DMS79 (cell line): ENCODE data around the gene L3MBTL4.
"Not testable (repeated sequence)": the region's sequence is repeated elsewhere in the genome, so short reads cannot be mapped to it uniquely, and the experiment has no call there.

Experiments
- DNase-seq: peaks from one replicate; lab custom pipeline; 2025; lab: John Stamatoyannopoulos, UW

L3MBTL4 gene

GRCh38 chr18:6106091-6106685 lies 308.5 kb downstream of the L3MBTL4 start:
- no peak for DNase-seq

- no peak for DNase-seq
Observed at GRCh38 chr18:6103741-6104140, 311.0 kb downstream of the L3MBTL4 start.

- DNase-seq = no peak
Observed at GRCh38 chr18:6096730-6097129, 318.0 kb downstream of the L3MBTL4 start.

GRCh38 chr18:6088432-6088831 lies 326.3 kb downstream of the L3MBTL4 start:
- no peak for DNase-seq

- no peak for DNase-seq
Observed at GRCh38 chr18:6086731-6087130, 328.0 kb downstream of the L3MBTL4 start.

GRCh38 chr18:6079406-6079805 lies 335.3 kb downstream of the L3MBTL4 start:
- DNase-seq = no peak

- no peak for DNase-seq
Observed at GRCh38 chr18:6078877-6079276, 335.8 kb downstream of the L3MBTL4 start.

GRCh38 chr18:6072423-6072822 lies 342.3 kb downstream of the L3MBTL4 start:
- DNase-seq = not testable (repeated sequence)

GRCh38 chr18:6069539-6069938 lies 345.2 kb downstream of the L3MBTL4 start:
- DNase-seq = no peak

- no peak for DNase-seq
Observed at GRCh38 chr18:6069103-6069502, 345.6 kb downstream of the L3MBTL4 start.

- DNase-seq = no peak
Observed at GRCh38 chr18:6060149-6060548, 354.6 kb downstream of the L3MBTL4 start.

GRCh38 chr18:6059551-6059950 lies 355.2 kb downstream of the L3MBTL4 start:
- DNase-seq = no peak

- DNase-seq = peak; percentile 84
Observed at GRCh38 chr18:6058941-6059340, 355.8 kb downstream of the L3MBTL4 start.

GRCh38 chr18:6057604-6058003 lies 357.1 kb downstream of the L3MBTL4 start:
- no peak for DNase-seq

- DNase-seq = peak; percentile 79
Observed at GRCh38 chr18:6056171-6056910, 358.4 kb downstream of the L3MBTL4 start.

GRCh38 chr18:6055711-6056110 lies 359.0 kb downstream of the L3MBTL4 start:
- no peak for DNase-seq

- peak; percentile 96 for DNase-seq
Observed at GRCh38 chr18:6054256-6054842, 360.4 kb downstream of the L3MBTL4 start.

GRCh38 chr18:6052449-6052913 lies 362.2 kb downstream of the L3MBTL4 start:
- DNase-seq = no peak

- DNase-seq = not testable (repeated sequence)
Observed at GRCh38 chr18:6047596-6047995, 367.1 kb downstream of the L3MBTL4 start.

GRCh38 chr18:6044773-6045172 lies 369.9 kb downstream of the L3MBTL4 start:
- no peak for DNase-seq

- no peak for DNase-seq
Observed at GRCh38 chr18:6044319-6044718, 370.4 kb downstream of the L3MBTL4 start.

- no peak for DNase-seq
Observed at GRCh38 chr18:6039055-6039454, 375.7 kb downstream of the L3MBTL4 start.

GRCh38 chr18:6031442-6031841 lies 383.3 kb downstream of the L3MBTL4 start:
- no peak for DNase-seq
